ENCODE results near the gene NLRP7.

The NLRP7 gene

DNA sequence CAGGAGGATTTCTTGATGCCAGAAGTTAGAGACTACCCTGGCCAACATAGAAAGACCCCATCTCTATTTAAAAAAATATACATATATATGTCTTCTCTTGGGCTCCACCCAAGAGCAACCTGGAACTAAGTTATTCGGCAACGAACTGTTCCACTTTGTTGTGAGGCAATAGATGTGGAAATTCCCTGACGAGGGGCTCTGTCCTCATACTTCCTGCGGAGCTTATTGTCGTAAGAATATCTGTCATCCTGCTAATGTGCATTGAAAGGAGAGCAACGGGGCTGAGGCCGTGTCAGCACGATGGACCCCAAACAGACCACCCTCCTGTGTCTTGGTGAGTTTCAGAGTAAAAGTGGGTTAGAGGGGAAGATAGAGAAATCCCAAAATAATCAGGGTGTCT, 73.3 kb downstream of the NLRP7 start, which contains the start of gene FCAR:
TSS of gene FCAR (plus strand) at position 246 of the 400 bp plus-strand sequence. CDS start at position 301, 55 bp downstream.
- DNase-seq (ENCODE audit: low spot score), result no peak

Measured in iPS-NIHi11 (cell line).